ENCODE results near the gene SFSWAP.
"Not testable (repeated sequence)": the region's sequence is repeated elsewhere in the genome, so short reads cannot be mapped to it uniquely, and the experiment has no call there.

The SFSWAP gene

GRCh38 chr12:131806674-131807073 lies 95.8 kb downstream of the SFSWAP start:
- Histone ChIP-seq H3K4ac (ENCODE audit: low read depth, low read length) (no peak overlapping the region), H4K8ac (ENCODE audit: low read depth, low read length) (no peak overlapping the region), H2BK120ac (ENCODE audit: low read depth, low read length) (no peak overlapping the region), H3K79me2 (ENCODE audit: control insufficient read depth, insufficient read depth, low read length) (no peaks in the 10 kb centered on the region), H3K9ac (ENCODE audit: low read length) (no peak overlapping the region), H4K5ac (ENCODE audit: low read length) (no peak overlapping the region), H3K36me3 (ENCODE audit: control insufficient read depth, insufficient read depth, low read length) (no peaks in the 10 kb centered on the region), H3K23ac (ENCODE audit: low read length) (no peak overlapping the region), H3K18ac (ENCODE audit: low read length) (no peak overlapping the region), H3K4me1 (ENCODE audit: control insufficient read depth, low read depth, low read length) (no peaks in the 10 kb centered on the region), H2BK15ac (replicated peaks; ENCODE audit: low read depth) (no peak overlapping the region), H3K56ac (ENCODE audit: low read length) (no peak overlapping the region), H3K79me1 (ENCODE audit: low read length) (no peaks in the 10 kb centered on the region), H3K27me3 (ENCODE audit: insufficient read depth, low read length, poor library complexity) (no peaks in the 10 kb centered on the region), H3K4me3 (ENCODE audit: low read length) (no peak overlapping the region), H3K4me2 (ENCODE audit: low read length) (no peak overlapping the region), H3K27ac (ENCODE audit: low read depth, low read length) (no peak overlapping the region), H2BK5ac (ENCODE audit: low read length) (no peak overlapping the region), H2AK5ac (ENCODE audit: low read length) (no peak overlapping the region)
- DNase-seq = no peak
- WGBS (ENCODE audit: extremely low coverage, insufficient coverage, low lambda C conversion rate) = no CpG with 5 or more reads among the region's 7 CpGs

- Histone ChIP-seq H3K4me2 (ENCODE audit: low read length) (no peak overlapping the region), H3K4me1 (ENCODE audit: control insufficient read depth, low read depth, low read length) (no peaks in the 10 kb centered on the region), H2AK5ac (ENCODE audit: low read length) (no peak overlapping the region), H3K27ac (ENCODE audit: low read depth, low read length) (no peak overlapping the region), H3K56ac (ENCODE audit: low read length) (no peak overlapping the region), H3K27me3 (ENCODE audit: insufficient read depth, low read length, poor library complexity) (no peaks in the 10 kb centered on the region), H3K79me2 (ENCODE audit: control insufficient read depth, insufficient read depth, low read length) (no peaks in the 10 kb centered on the region), H3K23ac (ENCODE audit: low read length) (no peak overlapping the region), H3K4me3 (ENCODE audit: low read length) (no peak overlapping the region), H3K9ac (ENCODE audit: low read length) (no peak overlapping the region), H4K8ac (ENCODE audit: low read depth, low read length) (no peak overlapping the region), H3K36me3 (ENCODE audit: control insufficient read depth, insufficient read depth, low read length) (no peaks in the 10 kb centered on the region), H4K5ac (ENCODE audit: low read length) (no peak overlapping the region), H2BK15ac (replicated peaks; ENCODE audit: low read depth) (no peak overlapping the region), H2BK5ac (ENCODE audit: low read length) (no peak overlapping the region), H3K4ac (ENCODE audit: low read depth, low read length) (no peak overlapping the region), H3K18ac (ENCODE audit: low read length) (no peak overlapping the region), H2BK120ac (ENCODE audit: low read depth, low read length) (no peak overlapping the region), H3K79me1 (ENCODE audit: low read length) (no peaks in the 10 kb centered on the region)
- WGBS (ENCODE audit: extremely low coverage, insufficient coverage, low lambda C conversion rate) = no CpG with 5 or more reads among the region's 44 CpGs
- DNase-seq = no peak
These were observed 98.0 kb downstream of the SFSWAP start for GRCh38 chr12:131808744-131809371.

GRCh38 chr12:131809476-131810254 lies 98.8 kb downstream of the SFSWAP start:
- H2BK120ac ChIP-seq (ENCODE audit: low read depth, low read length); H3K56ac ChIP-seq (ENCODE audit: low read length); H3K4me3 ChIP-seq (ENCODE audit: low read length); H3K4me1 ChIP-seq (ENCODE audit: control insufficient read depth, low read depth, low read length); H3K18ac ChIP-seq (ENCODE audit: low read length); H2BK5ac ChIP-seq (ENCODE audit: low read length); H3K23ac ChIP-seq (ENCODE audit: low read length); H3K79me1 ChIP-seq (ENCODE audit: low read length); H4K5ac ChIP-seq (ENCODE audit: low read length); H3K9ac ChIP-seq (ENCODE audit: low read length); DNase-seq; H3K27ac ChIP-seq (ENCODE audit: low read depth, low read length); H2BK15ac ChIP-seq (replicated peaks; ENCODE audit: low read depth); H2AK5ac ChIP-seq (ENCODE audit: low read length); H3K27me3 ChIP-seq (ENCODE audit: insufficient read depth, low read length, poor library complexity); H3K4me2 ChIP-seq (ENCODE audit: low read length); H3K4ac ChIP-seq (ENCODE audit: low read depth, low read length); H3K79me2 ChIP-seq (ENCODE audit: control insufficient read depth, insufficient read depth, low read length); H4K8ac ChIP-seq (ENCODE audit: low read depth, low read length); H3K36me3 ChIP-seq (ENCODE audit: control insufficient read depth, insufficient read depth, low read length): not testable (repeated sequence)
- no CpG with 5 or more reads among the region's 9 CpGs for WGBS (ENCODE audit: extremely low coverage, insufficient coverage, low lambda C conversion rate)

GRCh38 chr12:131810726-131811125 lies 99.8 kb downstream of the SFSWAP start:
- H2BK5ac ChIP-seq (ENCODE audit: low read length) = no peak overlapping the region
- no peak overlapping the region for H3K4me3 ChIP-seq (ENCODE audit: low read length)
- H3K4ac ChIP-seq (ENCODE audit: low read depth, low read length) = no peak overlapping the region
- H4K5ac ChIP-seq (ENCODE audit: low read length) = no peak overlapping the region
- no peak overlapping the region for H4K8ac ChIP-seq (ENCODE audit: low read depth, low read length)
- H3K27ac ChIP-seq (ENCODE audit: low read depth, low read length) = no peak overlapping the region
- H3K18ac ChIP-seq (ENCODE audit: low read length) = no peak overlapping the region
- no peaks in the 10 kb centered on the region for H3K27me3 ChIP-seq (ENCODE audit: insufficient read depth, low read length, poor library complexity)
- H3K56ac ChIP-seq (ENCODE audit: low read length) = no peak overlapping the region
- no peak overlapping the region for H2AK5ac ChIP-seq (ENCODE audit: low read length)
- no peaks in the 10 kb centered on the region for H3K79me1 ChIP-seq (ENCODE audit: low read length)
- no peak for DNase-seq
- no peaks in the 10 kb centered on the region for H3K79me2 ChIP-seq (ENCODE audit: control insufficient read depth, insufficient read depth, low read length)
- no peaks in the 10 kb centered on the region for H3K4me1 ChIP-seq (ENCODE audit: control insufficient read depth, low read depth, low read length)
- no peak overlapping the region for H2BK15ac ChIP-seq (replicated peaks; ENCODE audit: low read depth)
- no peak overlapping the region for H3K23ac ChIP-seq (ENCODE audit: low read length)
- WGBS (ENCODE audit: extremely low coverage, insufficient coverage, low lambda C conversion rate) = no CpG with 5 or more reads among the region's 13 CpGs
- no peaks in the 10 kb centered on the region for H3K36me3 ChIP-seq (ENCODE audit: control insufficient read depth, insufficient read depth, low read length)
- no peak overlapping the region for H2BK120ac ChIP-seq (ENCODE audit: low read depth, low read length)
- no peak overlapping the region for H3K9ac ChIP-seq (ENCODE audit: low read length)
- no peak overlapping the region for H3K4me2 ChIP-seq (ENCODE audit: low read length)

- H3K27ac ChIP-seq (ENCODE audit: low read depth, low read length) = no peak overlapping the region
- no peak overlapping the region for H3K4me3 ChIP-seq (ENCODE audit: low read length)
- no peaks in the 10 kb centered on the region for H3K36me3 ChIP-seq (ENCODE audit: control insufficient read depth, insufficient read depth, low read length)
- no peak overlapping the region for H3K4me2 ChIP-seq (ENCODE audit: low read length)
- no peak overlapping the region for H3K56ac ChIP-seq (ENCODE audit: low read length)
- no peak overlapping the region for H3K18ac ChIP-seq (ENCODE audit: low read length)
- no peak for DNase-seq
- H3K79me2 ChIP-seq (ENCODE audit: control insufficient read depth, insufficient read depth, low read length) = no peaks in the 10 kb centered on the region
- H2BK120ac ChIP-seq (ENCODE audit: low read depth, low read length) = no peak overlapping the region
- no peak overlapping the region for H2BK15ac ChIP-seq (replicated peaks; ENCODE audit: low read depth)
- no peaks in the 10 kb centered on the region for H3K27me3 ChIP-seq (ENCODE audit: insufficient read depth, low read length, poor library complexity)
- no peak overlapping the region for H2BK5ac ChIP-seq (ENCODE audit: low read length)
- no peak overlapping the region for H4K5ac ChIP-seq (ENCODE audit: low read length)
- H4K8ac ChIP-seq (ENCODE audit: low read depth, low read length) = no peak overlapping the region
- H3K9ac ChIP-seq (ENCODE audit: low read length) = no peak overlapping the region
- no peaks in the 10 kb centered on the region for H3K4me1 ChIP-seq (ENCODE audit: control insufficient read depth, low read depth, low read length)
- H2AK5ac ChIP-seq (ENCODE audit: low read length) = no peak overlapping the region
- no peak overlapping the region for H3K4ac ChIP-seq (ENCODE audit: low read depth, low read length)
- WGBS (ENCODE audit: extremely low coverage, insufficient coverage, low lambda C conversion rate) = no CpG with 5 or more reads among the region's 7 CpGs
- H3K79me1 ChIP-seq (ENCODE audit: low read length) = no peaks in the 10 kb centered on the region
- H3K23ac ChIP-seq (ENCODE audit: low read length) = no peak overlapping the region
These were observed 104.2 kb downstream of the SFSWAP start for GRCh38 chr12:131815131-131815530.

All from mesendoderm (in vitro differentiated cells).